Left ventricle myocardium inferior (tissue), 1 donor: Measurements from ENCODE around the gene ANK2. TPM values are rescaled to one million over a fixed set of nuclear protein-coding genes. Genes with fewer than 3 reads are reported as not detected.

Experiments used
- DNase-seq: peaks from one replicate; pipeline ENCODE4 v3.0.0-alpha.2; 2020
- H3K27ac ChIP-seq: fragments of 200-600 bp; replicated peaks from 2 replicates; pipeline ENCODE4 v1.8.0; 2021
- H3K27me3 ChIP-seq: fragments of 200-600 bp; 2 replicates; pipeline ENCODE4 v1.8.0; 2021; ENCODE audit warnings: low read depth
- H3K36me3 ChIP-seq: fragments of 200-600 bp; 2 replicates; pipeline ENCODE4 v1.8.0; 2021
- H3K4me1 ChIP-seq: fragments of 200-600 bp; 2 replicates; pipeline ENCODE4 v1.8.0; 2021
- H3K4me3 ChIP-seq: fragments of 200-600 bp; 2 replicates; pipeline ENCODE4 v1.8.0; 2021; ENCODE audit warnings: mild to moderate bottlenecking, moderate library complexity
- H3K9me3 ChIP-seq: fragments of 200-600 bp; replicated peaks from 2 replicates; pipeline ENCODE4 v1.8.0; 2021
- intact Hi-C: fragments of 100-400 bp; cut with micrococcal nuclease; formaldehyde crosslinking; loops from one replicate; pipeline ENCODE4 v1.11.0; 2022
- total RNA-seq: library from RNA; stranded (reverse); fragmentation: NEBNext Ultra II Directional; extraction: Animal tissue kit (Norgen Biotek cat#: 25700); gene quantifications from one replicate; pipeline ENCODE4 v1.2.1, GENCODE V29; 2021
- TF ChIP-seq, protein P1 (sequence below): fragments of 200-600 bp; IDR thresholded peaks from 2 replicates; pipeline ENCODE4 v1.8.0; 2021; ENCODE audit warnings: antibody characterized with exemption, mild to moderate bottlenecking, borderline replicate concordance
- donor health status: DM: no; HTN: yes; CAD: no; lungs with severe emphysema.

Gene ANK2
- total RNA-seq, 1 donor from 2014 or later, result 267 TPM

DNA sequence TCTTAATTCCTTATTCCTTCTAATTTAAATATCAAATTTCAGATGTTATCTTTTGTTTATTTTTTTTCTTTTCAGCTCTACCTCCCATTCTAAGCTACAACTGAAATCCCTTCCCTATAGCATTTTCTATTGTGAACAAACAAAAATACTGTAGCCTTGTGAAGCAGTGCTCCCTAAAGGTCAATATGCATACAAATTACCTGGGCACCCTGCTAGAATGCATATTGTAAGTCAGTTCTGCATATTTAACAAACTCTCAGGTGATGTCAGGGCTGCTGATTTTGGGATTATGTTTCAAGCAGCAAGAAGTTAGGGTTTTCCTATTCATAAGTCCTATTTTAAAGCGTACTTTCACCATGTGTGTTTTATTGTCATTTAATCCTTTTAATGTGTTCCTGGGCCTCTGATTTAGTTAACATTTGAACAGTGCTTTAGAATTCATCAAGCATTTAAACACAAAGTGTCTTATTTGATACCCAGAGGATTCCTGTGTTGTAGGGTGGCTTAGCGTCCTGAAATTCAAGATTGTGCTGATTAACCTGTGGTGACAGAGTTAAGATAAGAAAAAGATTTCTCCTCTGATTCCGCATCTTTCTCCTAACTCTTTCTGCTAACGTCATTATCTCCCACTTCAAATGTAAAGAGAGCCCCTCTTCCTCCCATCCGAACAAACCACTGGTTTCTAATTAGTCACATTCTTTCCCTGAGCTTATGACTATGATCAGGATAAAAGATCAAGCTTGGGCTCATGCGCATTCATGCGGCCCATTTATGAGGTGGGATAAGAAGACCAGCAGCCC, 221.3 kb downstream of the ANK2 start:
- no peaks in the 10 kb centered on the region for H3K27me3 ChIP-seq
- H3K27ac ChIP-seq, result no peak overlapping the region
- DNase-seq, result no peak
- TF ChIP-seq, protein P1, sequence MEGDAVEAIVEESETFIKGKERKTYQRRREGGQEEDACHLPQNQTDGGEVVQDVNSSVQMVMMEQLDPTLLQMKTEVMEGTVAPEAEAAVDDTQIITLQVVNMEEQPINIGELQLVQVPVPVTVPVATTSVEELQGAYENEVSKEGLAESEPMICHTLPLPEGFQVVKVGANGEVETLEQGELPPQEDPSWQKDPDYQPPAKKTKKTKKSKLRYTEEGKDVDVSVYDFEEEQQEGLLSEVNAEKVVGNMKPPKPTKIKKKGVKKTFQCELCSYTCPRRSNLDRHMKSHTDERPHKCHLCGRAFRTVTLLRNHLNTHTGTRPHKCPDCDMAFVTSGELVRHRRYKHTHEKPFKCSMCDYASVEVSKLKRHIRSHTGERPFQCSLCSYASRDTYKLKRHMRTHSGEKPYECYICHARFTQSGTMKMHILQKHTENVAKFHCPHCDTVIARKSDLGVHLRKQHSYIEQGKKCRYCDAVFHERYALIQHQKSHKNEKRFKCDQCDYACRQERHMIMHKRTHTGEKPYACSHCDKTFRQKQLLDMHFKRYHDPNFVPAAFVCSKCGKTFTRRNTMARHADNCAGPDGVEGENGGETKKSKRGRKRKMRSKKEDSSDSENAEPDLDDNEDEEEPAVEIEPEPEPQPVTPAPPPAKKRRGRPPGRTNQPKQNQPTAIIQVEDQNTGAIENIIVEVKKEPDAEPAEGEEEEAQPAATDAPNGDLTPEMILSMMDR, result no peak
- no peaks in the 10 kb centered on the region for H3K36me3 ChIP-seq
- H3K4me3 ChIP-seq, result no peak overlapping the region
- intact Hi-C loops, result no loop called here
- H3K9me3 ChIP-seq, result peaks cover 8% of the 10 kb centered on the region
- no peaks in the 10 kb centered on the region for H3K4me1 ChIP-seq

DNA sequence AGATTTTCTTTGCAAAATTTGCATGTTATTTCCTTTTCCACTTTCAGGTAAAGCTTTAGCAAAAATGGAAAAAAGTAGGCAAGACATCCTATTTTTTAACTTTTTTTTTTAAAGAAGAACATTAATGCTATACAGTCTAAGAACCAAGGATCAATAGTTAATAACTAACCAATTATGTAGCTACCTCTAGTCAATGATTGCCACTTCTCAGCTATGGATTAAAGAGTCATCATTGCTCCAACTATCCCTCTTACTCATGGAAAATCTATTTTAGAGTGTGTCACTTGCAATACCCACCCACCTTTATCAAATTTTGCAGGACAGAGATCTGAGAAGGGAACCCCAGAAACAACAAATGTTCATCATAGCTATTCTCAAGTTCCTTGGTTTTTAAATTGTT, 223.1 kb downstream of the ANK2 start:
- intact Hi-C loops, result no loop called here
- TF ChIP-seq, protein P1, result no peak
- Histone ChIP-seq H3K4me1 (peaks cover 8% of the 10 kb centered on the region), H3K27ac (no peak overlapping the region), H3K27me3 (no peaks in the 10 kb centered on the region), H3K36me3 (no peaks in the 10 kb centered on the region), H3K9me3 (peaks cover 2% of the 10 kb centered on the region), H3K4me3 (no peak overlapping the region)
- DNase-seq, result no peak

DNA sequence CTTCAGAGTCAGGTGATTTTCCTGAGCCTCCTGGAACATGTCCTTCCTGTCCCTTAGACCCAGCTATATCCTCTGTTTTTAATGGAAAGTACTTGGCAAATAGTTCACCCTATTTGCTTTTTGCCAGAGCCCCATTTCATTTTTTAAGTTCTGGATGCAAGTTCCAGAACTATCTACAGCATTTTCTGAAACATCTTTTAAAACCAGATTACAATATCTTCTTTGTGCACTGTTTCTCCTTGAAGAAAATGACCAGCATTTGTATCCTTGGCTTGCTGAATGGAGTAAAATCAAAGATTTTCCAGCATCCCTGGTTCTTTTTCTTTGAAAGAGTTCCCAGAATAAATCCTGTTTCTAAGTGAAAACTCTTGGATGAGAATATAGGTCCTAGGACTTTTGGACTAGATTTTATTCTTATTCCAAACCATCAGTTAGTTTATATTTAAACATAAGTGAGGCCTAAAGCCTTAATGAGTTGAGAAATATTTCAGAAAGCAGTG, 224.3 kb downstream of the ANK2 start:
- H3K36me3 ChIP-seq, result no peaks in the 10 kb centered on the region
- H3K27me3 ChIP-seq, result no peaks in the 10 kb centered on the region
- no peak overlapping the region for H3K27ac ChIP-seq
- intact Hi-C loops, result no loop called here
- TF ChIP-seq, protein P1, result no peak
- no peak for DNase-seq
- no peak overlapping the region for H3K4me3 ChIP-seq
- peaks cover 8% of the 10 kb centered on the region for H3K4me1 ChIP-seq
- no peaks in the 10 kb centered on the region for H3K9me3 ChIP-seq

GRCh38 chr4:113276464-113277170, 227.2 kb downstream of the ANK2 start:
- no peak overlapping the region for H3K4me3 ChIP-seq
- intact Hi-C loops, result no loop called here
- no peaks in the 10 kb centered on the region for H3K9me3 ChIP-seq
- peak overlapping the region; percentile 29 for H3K27ac ChIP-seq
- no peaks in the 10 kb centered on the region for H3K27me3 ChIP-seq
- no peaks in the 10 kb centered on the region for H3K36me3 ChIP-seq
- H3K4me1 ChIP-seq, result peaks cover 8% of the 10 kb centered on the region
- TF ChIP-seq, protein P1, result no peak
- no peak for DNase-seq

- Histone ChIP-seq H3K4me3 (no peak overlapping the region), H3K36me3 (peaks cover 6% of the 10 kb centered on the region), H3K27me3 (no peaks in the 10 kb centered on the region), H3K27ac (no peak overlapping the region), H3K4me1 (peaks cover 8% of the 10 kb centered on the region), H3K9me3 (no peaks in the 10 kb centered on the region)
- TF ChIP-seq, protein P1, result peak; percentile 87
- intact Hi-C loops, result no loop called here
- DNase-seq, result peak; percentile 40
These were observed 229.0 kb downstream of the ANK2 start for GRCh38 chr4:113278324-113278934.
